ENCODE data around the gene PMEPA1. TPM values are rescaled to one million over a fixed set of nuclear protein-coding genes. Genes with fewer than 3 reads are reported as not detected.

PMEPA1 gene
- total and polyA plus RNA-seq, 10 donors = 4.8 to 15.7 (median 9.2) TPM

- peak overlapping the region in 7 of 8 donors; percentile 36 to 72 (median 43) for H3K4me3 ChIP-seq
- peak; percentile 76 to 82 (median 81) for TF ChIP-seq POLR2AphosphoS5 (IDR thresholded peaks at IDR 0.05)
- TF ChIP-seq POLR2A (IDR thresholded peaks at IDR 0.05) = no peak
- no peaks in the 10 kb centered on the region for H3K27me3 ChIP-seq (replicated peaks in 1 of 7)
- peaks cover 18 to 79% (median 55%) of the 10 kb centered on the region in 6 donors for H3K4me1 ChIP-seq
- peak overlapping the region; percentile 80 to 96 (median 89) for H3K27ac ChIP-seq
- intact Hi-C loops (cut with DNase I; ENCODE audit: low total_unique reads) = loop anchor here (5.0 kb wide), 1 partner anchor 232 kb away; no protein-coding TSS in a partner anchor
- peaks cover 0 to 26% (median 10%) of the 10 kb centered on the region in 6 donors for H3K36me3 ChIP-seq
- DNase-seq = peak; percentile 96
- 11 to 30% (median 22%) methylated on average over 19 of the region's 19 CpGs for WGBS, 5 donors
- H3K9me3 ChIP-seq = peaks cover 0 to 6% (median 0%) of the 10 kb centered on the region in 8 donors
Observed at GRCh38 chr20:57619051-57619831, 90.6 kb downstream of the PMEPA1 start.

GRCh38 chr20:57618764-57619050 is 91.1 kb downstream of the PMEPA1 start:
- no peak for DNase-seq
- 35 to 56% (median 53%) methylated on average over 6 of the region's 6 CpGs for WGBS, 5 donors
- peaks cover 0 to 2% (median 0%) of the 10 kb centered on the region in 8 donors for H3K9me3 ChIP-seq
- H3K4me3 ChIP-seq = peak overlapping the region in 7 of 8 donors; percentile 0 to 72 (median 43)
- peaks cover 18 to 79% (median 55%) of the 10 kb centered on the region in 6 donors for H3K4me1 ChIP-seq
- no peaks in the 10 kb centered on the region for H3K27me3 ChIP-seq (replicated peaks in 1 of 7)
- intact Hi-C loops (cut with DNase I; ENCODE audit: low total_unique reads) = loop anchor here (5.0 kb wide), 1 partner anchor 231 kb away; no protein-coding TSS in a partner anchor
- TF ChIP-seq POLR2AphosphoS5 (IDR thresholded peaks at IDR 0.05) (no peak), CTCF (IDR thresholded peaks at IDR 0.05 in 8 of 11, conservative IDR thresholded peaks at IDR 0.05 in 3 of 11) (no peak), POLR2A (IDR thresholded peaks at IDR 0.05) (no peak)
- peaks cover 0 to 32% (median 10%) of the 10 kb centered on the region in 6 donors for H3K36me3 ChIP-seq
- peak overlapping the region; percentile 80 to 96 (median 89) for H3K27ac ChIP-seq

GRCh38 chr20:57618091-57618763 is 91.6 kb downstream of the PMEPA1 start:
- H3K9me3 ChIP-seq = no peaks in the 10 kb centered on the region
- peaks cover 0 to 36% (median 12%) of the 10 kb centered on the region in 6 donors for H3K36me3 ChIP-seq
- peak; percentile 83 for DNase-seq
- peak overlapping the region; percentile 80 to 96 (median 89) for H3K27ac ChIP-seq
- H3K4me1 ChIP-seq = peaks cover 18 to 79% (median 55%) of the 10 kb centered on the region in 6 donors
- TF ChIP-seq CTCF (IDR thresholded peaks at IDR 0.05 in 8 of 11, conservative IDR thresholded peaks at IDR 0.05 in 3 of 11) (no peak), POLR2AphosphoS5 (IDR thresholded peaks at IDR 0.05) (peak in 2 of 3 donors; percentile 29 to 52)
- no peaks in the 10 kb centered on the region for H3K27me3 ChIP-seq (replicated peaks in 1 of 7)
- peak overlapping the region in 6 of 8 donors; percentile 0 to 72 (median 44) for H3K4me3 ChIP-seq
- intact Hi-C loops (cut with DNase I; ENCODE audit: low total_unique reads) = loop anchor here (5.0 kb wide), 1 partner anchor 231 kb away; no protein-coding TSS in a partner anchor
- 60 to 69% (median 64%) methylated on average over 13 to 14 of the region's 14 CpGs for whole genome bisulfite sequencing, 5 donors

- DNase-seq = peak; percentile 77
Observed at GRCh38 chr20:57617079-57617795, 92.6 kb downstream of the PMEPA1 start.

More at GRCh38 chr20:57617079-57617795, 92.6 kb downstream of the PMEPA1 start:
- Histone ChIP-seq H3K36me3 (peaks cover 0 to 46% (median 18%) of the 10 kb centered on the region in 6 donors), H3K4me3 (no peak overlapping the region), H3K27me3 (replicated peaks in 1 of 7) (no peaks in the 10 kb centered on the region), H3K4me1 (peaks cover 18 to 73% (median 52%) of the 10 kb centered on the region in 6 donors), H3K27ac (peak overlapping the region in 5 of 8 donors; percentile 89 to 96 (median 91)), H3K9me3 (no peaks in the 10 kb centered on the region)
- WGBS, 5 donors = 87 to 94% (median 91%) methylated on average over 6 of the region's 6 CpGs
- TF ChIP-seq POLR2AphosphoS5 (IDR thresholded peaks at IDR 0.05) (no peak), POLR2A (IDR thresholded peaks at IDR 0.05) (no peak), CTCF (IDR thresholded peaks at IDR 0.05 in 8 of 11, conservative IDR thresholded peaks at IDR 0.05 in 3 of 11) (no peak)
- intact Hi-C loops (cut with DNase I; ENCODE audit: low total_unique reads) = loop anchor here (5.0 kb wide), 1 partner anchor 230 kb away; no protein-coding TSS in a partner anchor
